ENCODE data around the gene NUDT7.

DNA sequence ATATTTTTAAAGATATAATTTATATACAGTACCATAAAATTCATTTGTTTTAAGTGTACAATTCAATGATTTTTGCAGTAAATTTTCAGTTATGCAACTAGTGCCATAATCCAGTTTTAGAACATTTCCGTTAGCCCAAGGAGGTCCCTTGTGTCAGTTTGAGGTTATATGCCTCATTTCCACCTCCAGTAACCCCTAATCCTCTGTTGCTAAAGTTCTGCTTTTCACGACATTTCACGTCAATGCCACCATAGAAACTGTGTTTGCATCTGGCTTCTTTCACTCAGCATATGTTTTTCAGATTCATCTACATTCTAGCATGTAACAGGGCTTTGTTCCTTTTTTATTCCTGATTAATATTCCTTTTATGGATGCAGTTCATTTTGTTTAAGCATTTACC is 42.4 kb upstream of the NUDT7 start:
- TF ChIP-seq, protein P1, sequence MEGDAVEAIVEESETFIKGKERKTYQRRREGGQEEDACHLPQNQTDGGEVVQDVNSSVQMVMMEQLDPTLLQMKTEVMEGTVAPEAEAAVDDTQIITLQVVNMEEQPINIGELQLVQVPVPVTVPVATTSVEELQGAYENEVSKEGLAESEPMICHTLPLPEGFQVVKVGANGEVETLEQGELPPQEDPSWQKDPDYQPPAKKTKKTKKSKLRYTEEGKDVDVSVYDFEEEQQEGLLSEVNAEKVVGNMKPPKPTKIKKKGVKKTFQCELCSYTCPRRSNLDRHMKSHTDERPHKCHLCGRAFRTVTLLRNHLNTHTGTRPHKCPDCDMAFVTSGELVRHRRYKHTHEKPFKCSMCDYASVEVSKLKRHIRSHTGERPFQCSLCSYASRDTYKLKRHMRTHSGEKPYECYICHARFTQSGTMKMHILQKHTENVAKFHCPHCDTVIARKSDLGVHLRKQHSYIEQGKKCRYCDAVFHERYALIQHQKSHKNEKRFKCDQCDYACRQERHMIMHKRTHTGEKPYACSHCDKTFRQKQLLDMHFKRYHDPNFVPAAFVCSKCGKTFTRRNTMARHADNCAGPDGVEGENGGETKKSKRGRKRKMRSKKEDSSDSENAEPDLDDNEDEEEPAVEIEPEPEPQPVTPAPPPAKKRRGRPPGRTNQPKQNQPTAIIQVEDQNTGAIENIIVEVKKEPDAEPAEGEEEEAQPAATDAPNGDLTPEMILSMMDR (conservative IDR thresholded peaks at IDR 0.05 in 1 of 2, IDR thresholded peaks at IDR 0.05 in 1 of 2; ENCODE audit: extremely low read depth in 1 of 2, insufficient read depth in 1 of 2, low read depth in 1 of 2, low read length in 2 of 2): no peak
- TF ChIP-seq EZH2 (IDR thresholded peaks at IDR 0.05; ENCODE audit: borderline replicate concordance, low read length): no peak

Data from mammary epithelial cell (primary cell).